ENCODE results near the gene MLST8. TPM values are rescaled to one million over a fixed set of nuclear protein-coding genes. Genes with fewer than 3 reads are reported as not detected.

MLST8 gene
- total RNA-seq, 1 donor from 2014 or later = 51.6 TPM

- Histone ChIP-seq H3K27me3 (no peaks in the 10 kb centered on the region), H3K36me3 (peaks cover 0 to 23% of the 10 kb centered on the region in 2 donors), H3K4me1 (peaks cover 34% of the 10 kb centered on the region), H3K4me3 (no peak overlapping the region), H3K9me3 (no peaks in the 10 kb centered on the region), H3K27ac (no peak overlapping the region)
- TF ChIP-seq POLR2A (IDR thresholded peaks at IDR 0.05) = no peak
- DNase-seq (ENCODE audit: extremely low spot score in 2 of 2) = no peak
- intact Hi-C loops (cut with DNase I) = no loop called here
Measured at GRCh38 chr16:2208308-2208707, 3.1 kb downstream of the MLST8 start.

- Histone ChIP-seq H3K9me3 (no peaks in the 10 kb centered on the region), H3K36me3 (peaks cover 0 to 23% of the 10 kb centered on the region in 2 donors), H3K4me3 (no peak overlapping the region), H3K4me1 (peaks cover 38% of the 10 kb centered on the region), H3K27me3 (no peaks in the 10 kb centered on the region), H3K27ac (no peak overlapping the region)
- no peak for DNase-seq (ENCODE audit: extremely low spot score in 2 of 2)
- TF ChIP-seq POLR2AphosphoS5 (IDR thresholded peaks at IDR 0.05; ENCODE audit: insufficient read depth in 1 of 2, low read depth in 1 of 2) = no peak
- TF ChIP-seq POLR2A (IDR thresholded peaks at IDR 0.05) = no peak
- TF ChIP-seq, protein P1, sequence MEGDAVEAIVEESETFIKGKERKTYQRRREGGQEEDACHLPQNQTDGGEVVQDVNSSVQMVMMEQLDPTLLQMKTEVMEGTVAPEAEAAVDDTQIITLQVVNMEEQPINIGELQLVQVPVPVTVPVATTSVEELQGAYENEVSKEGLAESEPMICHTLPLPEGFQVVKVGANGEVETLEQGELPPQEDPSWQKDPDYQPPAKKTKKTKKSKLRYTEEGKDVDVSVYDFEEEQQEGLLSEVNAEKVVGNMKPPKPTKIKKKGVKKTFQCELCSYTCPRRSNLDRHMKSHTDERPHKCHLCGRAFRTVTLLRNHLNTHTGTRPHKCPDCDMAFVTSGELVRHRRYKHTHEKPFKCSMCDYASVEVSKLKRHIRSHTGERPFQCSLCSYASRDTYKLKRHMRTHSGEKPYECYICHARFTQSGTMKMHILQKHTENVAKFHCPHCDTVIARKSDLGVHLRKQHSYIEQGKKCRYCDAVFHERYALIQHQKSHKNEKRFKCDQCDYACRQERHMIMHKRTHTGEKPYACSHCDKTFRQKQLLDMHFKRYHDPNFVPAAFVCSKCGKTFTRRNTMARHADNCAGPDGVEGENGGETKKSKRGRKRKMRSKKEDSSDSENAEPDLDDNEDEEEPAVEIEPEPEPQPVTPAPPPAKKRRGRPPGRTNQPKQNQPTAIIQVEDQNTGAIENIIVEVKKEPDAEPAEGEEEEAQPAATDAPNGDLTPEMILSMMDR (IDR thresholded peaks at IDR 0.05) = no peak
- intact Hi-C loops (cut with DNase I) = no loop called here
Measured at GRCh38 chr16:2208772-2209171, 3.5 kb downstream of the MLST8 start.

GRCh38 chr16:2209258-2210008 is 4.2 kb downstream of the MLST8 start:
- intact Hi-C loops (cut with DNase I) = no loop called here
- peaks cover 42% of the 10 kb centered on the region for H3K4me1 ChIP-seq
- DNase-seq (ENCODE audit: extremely low spot score in 2 of 2) = no peak

DNA sequence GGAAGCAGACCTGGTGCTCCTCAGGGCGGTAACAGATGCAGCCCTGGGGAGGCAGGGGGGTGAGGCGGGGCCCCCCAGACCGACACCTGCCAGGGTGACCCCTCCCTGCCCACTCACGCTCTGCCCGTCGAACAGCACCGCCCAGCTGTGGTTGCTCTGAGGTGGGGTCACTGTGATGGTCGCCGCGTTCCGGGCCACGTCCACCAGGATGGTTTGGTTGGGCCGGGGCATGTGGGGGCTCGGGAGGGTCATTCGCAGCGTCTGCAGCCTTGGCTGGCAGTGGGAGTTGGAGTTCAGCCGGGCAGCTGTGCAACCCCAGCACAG is 4.7 kb downstream of the MLST8 start:
- Histone ChIP-seq H3K27me3 (no peaks in the 10 kb centered on the region), H3K36me3 (peaks cover 0 to 23% of the 10 kb centered on the region in 2 donors), H3K4me3 (no peak overlapping the region), H3K9me3 (no peaks in the 10 kb centered on the region), H3K4me1 (peaks cover 38% of the 10 kb centered on the region), H3K27ac (no peak overlapping the region)
- intact Hi-C loops (cut with DNase I) = no loop called here
- TF ChIP-seq POLR2A (IDR thresholded peaks at IDR 0.05) (no peak), POLR2AphosphoS5 (IDR thresholded peaks at IDR 0.05; ENCODE audit: insufficient read depth in 1 of 2, low read depth in 1 of 2) (no peak)
- TF ChIP-seq, protein P1 (IDR thresholded peaks at IDR 0.05) = no peak
- no peak for DNase-seq (ENCODE audit: extremely low spot score in 2 of 2)

More at GRCh38 chr16:2209258-2210008, 4.2 kb downstream of the MLST8 start:
- no peaks in the 10 kb centered on the region for H3K9me3 ChIP-seq
- no peak overlapping the region for H3K4me3 ChIP-seq
- H3K27ac ChIP-seq = no peak overlapping the region
- H3K36me3 ChIP-seq = peaks cover 0 to 23% of the 10 kb centered on the region in 2 donors
- H3K27me3 ChIP-seq = no peaks in the 10 kb centered on the region
- TF ChIP-seq POLR2A (IDR thresholded peaks at IDR 0.05) (no peak), POLR2AphosphoS5 (IDR thresholded peaks at IDR 0.05; ENCODE audit: insufficient read depth in 1 of 2, low read depth in 1 of 2) (no peak)
- TF ChIP-seq, protein P1 (IDR thresholded peaks at IDR 0.05) = no peak

- Histone ChIP-seq H3K9me3 (no peaks in the 10 kb centered on the region), H3K4me1 (peaks cover 43% of the 10 kb centered on the region), H3K36me3 (peaks cover 0 to 23% of the 10 kb centered on the region in 2 donors), H3K27me3 (no peaks in the 10 kb centered on the region), H3K27ac (no peak within 1 kb of the TSS), H3K4me3 (no peak within 1 kb of the TSS)
- TF ChIP-seq POLR2A (IDR thresholded peaks at IDR 0.05) (no peak), POLR2AphosphoS5 (IDR thresholded peaks at IDR 0.05; ENCODE audit: insufficient read depth in 1 of 2, low read depth in 1 of 2) (no peak)
- TF ChIP-seq, protein P1 (IDR thresholded peaks at IDR 0.05) = no peak
- intact Hi-C loops (cut with DNase I) = no loop called here
- DNase-seq (ENCODE audit: extremely low spot score in 2 of 2) = no peak
Measured at GRCh38 chr16:2210386-2211365, 5.4 kb downstream of the MLST8 start, which contains the start of gene BRICD5. Gene BRICD5 (minus strand): TSS chr16:2210863. CDS start chr16:2210833, 30 bp downstream.

Data from vagina (tissue), 2 donors.